KMS-11 (cell line): ENCODE data around the gene PCID2.

ENCODE experiments used
- H2AFZ ChIP-seq: fragments of 200-600 bp; sonication (generic); 2 replicates; pipeline ENCODE4 v1.6.1; 2016; ENCODE audit warnings: antibody characterized with exemption, mixed run types, low read depth
- H3K27ac ChIP-seq: fragments of 200-600 bp; sonication (generic); 2 replicates; pipeline ENCODE4 v1.6.1; 2016; ENCODE audit warnings: mild to moderate bottlenecking, mixed run types
- H3K27me3 ChIP-seq: fragments of 200-600 bp; sonication (generic); 2 replicates; pipeline ENCODE4 v1.6.1; 2017; ENCODE audit warnings: mild to moderate bottlenecking, low read depth, mixed run types, moderate library complexity; ENCODE audit not compliant: insufficient read depth
- H3K36me3 ChIP-seq: fragments of 200-600 bp; sonication (generic); 2 replicates; pipeline ENCODE4 v1.6.1; 2017; ENCODE audit warnings: mild to moderate bottlenecking, mixed run types; ENCODE audit not compliant: insufficient read depth
- H3K4me1 ChIP-seq: fragments of 200-600 bp; sonication (generic); 2 replicates; pipeline ENCODE4 v1.6.1; 2016; ENCODE audit warnings: mild to moderate bottlenecking, low read depth, mixed run types; ENCODE audit not compliant: poor library complexity, severe bottlenecking
- H3K4me2 ChIP-seq: fragments of 200-600 bp; sonication (generic); 2 replicates; pipeline ENCODE4 v1.7.0; 2016; ENCODE audit warnings: mild to moderate bottlenecking, mixed run types
- H3K4me3 ChIP-seq: fragments of 200-600 bp; sonication (generic); IDR thresholded peaks from 2 replicates; pipeline ENCODE4 v1.6.1; 2017; ENCODE audit warnings: low read depth, low read length, mixed read lengths; ENCODE audit not compliant: insufficient read depth
- H3K79me2 ChIP-seq: fragments of 200-600 bp; sonication (generic); 2 replicates; pipeline ENCODE4 v1.6.1; 2016; ENCODE audit warnings: low read depth, mixed run types; ENCODE audit not compliant: insufficient read depth
- H3K9ac ChIP-seq: fragments of 200-600 bp; sonication (generic); 2 replicates; pipeline ENCODE4 v1.6.1; 2016; ENCODE audit warnings: mild to moderate bottlenecking, mixed run types
- H4K20me1 ChIP-seq: fragments of 200-600 bp; sonication (generic); 2 replicates; pipeline ENCODE4 v1.6.1; 2016; ENCODE audit warnings: mild to moderate bottlenecking, mixed run types; ENCODE audit not compliant: insufficient read depth
- CTCF ChIP-seq: fragments of 200-600 bp; sonication (generic); conservative IDR thresholded peaks from 2 replicates; pipeline ENCODE4 v1.6.1; 2017; ENCODE audit warnings: low read depth, mild to moderate bottlenecking, antibody characterized with exemption, low read length, moderate library complexity, mixed read lengths

PCID2 gene

GRCh38 chr13:113218586-113218985 lies 10.1 kb upstream of the PCID2 start:
- Histone ChIP-seq H3K36me3 (no peaks in the 10 kb centered on the region), H3K4me1 (peaks cover 21% of the 10 kb centered on the region), H2AFZ (no peak overlapping the region), H3K79me2 (peaks cover 81% of the 10 kb centered on the region), H3K4me3 (no peak overlapping the region), H3K27ac (no peak overlapping the region), H3K9ac (no peak overlapping the region), H3K4me2 (no peak overlapping the region), H3K27me3 (no peaks in the 10 kb centered on the region), H4K20me1 (peaks cover 10% of the 10 kb centered on the region)
- no peak for TF ChIP-seq CTCF

GRCh38 chr13:113216254-113217048 lies 8.0 kb upstream of the PCID2 start:
- Histone ChIP-seq H3K4me1 (peaks cover 32% of the 10 kb centered on the region), H2AFZ (no peak overlapping the region), H3K9ac (no peak overlapping the region), H3K4me3 (no peak overlapping the region), H3K27me3 (no peaks in the 10 kb centered on the region), H3K27ac (no peak overlapping the region), H3K4me2 (no peak overlapping the region), H3K79me2 (peaks cover 97% of the 10 kb centered on the region), H4K20me1 (peaks cover 18% of the 10 kb centered on the region), H3K36me3 (no peaks in the 10 kb centered on the region)
- TF ChIP-seq CTCF: no peak

- Histone ChIP-seq H3K4me2 (peak overlapping the region; percentile 88; the same call in 1 of the 2 replicates), H3K4me3 (no peak overlapping the region), H3K27ac (no peak overlapping the region), H3K4me1 (peaks cover 43% of the 10 kb centered on the region), H3K27me3 (no peaks in the 10 kb centered on the region), H4K20me1 (peaks cover 11% of the 10 kb centered on the region; the same call in 1 of the 2 replicates), H3K79me2 (peaks cover 80% of the 10 kb centered on the region), H3K9ac (no peak overlapping the region), H2AFZ (no peak overlapping the region), H3K36me3 (no peaks in the 10 kb centered on the region)
- no peak for TF ChIP-seq CTCF
Observed at GRCh38 chr13:113211774-113212173, 3.3 kb upstream of the PCID2 start.

GRCh38 chr13:113210833-113211232 lies 2.4 kb upstream of the PCID2 start:
- Histone ChIP-seq H3K27ac (no peak overlapping the region), H2AFZ (no peak overlapping the region), H3K27me3 (no peaks in the 10 kb centered on the region), H3K79me2 (peaks cover 81% of the 10 kb centered on the region), H3K4me2 (peak overlapping the region; percentile 88), H3K4me3 (no peak overlapping the region), H3K4me1 (peaks cover 43% of the 10 kb centered on the region), H3K9ac (peak overlapping the region; percentile 78; the same call in 1 of the 2 replicates), H3K36me3 (no peaks in the 10 kb centered on the region), H4K20me1 (0 out of 2 replicates have a peak, but pooled peaks cover 11% of the 10 kb centered on the region)
- no peak for TF ChIP-seq CTCF
